Activated naive CD8-positive, alpha-beta T cell (primary cell): ENCODE results near the gene GPR176.

Source experiments
- H3K27ac Mint-ChIP-seq: one replicate; pipeline ENCODE4 v1.8.0; 2021; ENCODE audit warnings: mixed read lengths
- H3K27me3 Mint-ChIP-seq: one replicate; pipeline ENCODE4 v1.8.0; 2021; ENCODE audit warnings: mixed read lengths
- H3K36me3 Mint-ChIP-seq: one replicate; pipeline ENCODE4 v1.8.0; 2021; ENCODE audit warnings: mixed read lengths
- H3K4me1 Mint-ChIP-seq: one replicate; pipeline ENCODE4 v1.8.0; 2021; ENCODE audit warnings: low read depth, mixed read lengths
- H3K4me3 Mint-ChIP-seq: one replicate; pipeline ENCODE4 v1.8.0; 2021; ENCODE audit warnings: mild to moderate bottlenecking, mixed read lengths
- H3K9me3 Mint-ChIP-seq: one replicate; pipeline ENCODE4 v1.8.0; 2021; ENCODE audit warnings: low read depth, mixed read lengths

Gene GPR176

GRCh38 chr15:39888809-39889208, 31.3 kb downstream of the GPR176 start:
- Mint-ChIP-seq H3K9me3 (no peaks in the 10 kb centered on the region), H3K27ac (no peak overlapping the region), H3K27me3 (peaks cover 2% of the 10 kb centered on the region), H3K36me3 (no peaks in the 10 kb centered on the region), H3K4me3 (no peak overlapping the region), H3K4me1 (no peaks in the 10 kb centered on the region)

GRCh38 chr15:39888243-39888642, 31.8 kb downstream of the GPR176 start:
- Mint-ChIP-seq H3K27ac (no peak overlapping the region), H3K9me3 (no peaks in the 10 kb centered on the region), H3K4me3 (no peak overlapping the region), H3K36me3 (no peaks in the 10 kb centered on the region), H3K4me1 (no peaks in the 10 kb centered on the region), H3K27me3 (peaks cover 2% of the 10 kb centered on the region)

GRCh38 chr15:39887832-39888231, 32.2 kb downstream of the GPR176 start:
- H3K4me1 Mint-ChIP-seq, result no peaks in the 10 kb centered on the region
- H3K9me3 Mint-ChIP-seq, result no peaks in the 10 kb centered on the region

GRCh38 chr15:39887211-39887610, 32.9 kb downstream of the GPR176 start:
- Mint-ChIP-seq H3K27ac (no peak overlapping the region), H3K27me3 (peaks cover 7% of the 10 kb centered on the region), H3K36me3 (no peaks in the 10 kb centered on the region), H3K4me3 (no peak overlapping the region), H3K4me1 (no peaks in the 10 kb centered on the region), H3K9me3 (no peaks in the 10 kb centered on the region)

More at GRCh38 chr15:39887832-39888231, 32.2 kb downstream of the GPR176 start:
- no peak overlapping the region for H3K4me3 Mint-ChIP-seq
- no peak overlapping the region for H3K27ac Mint-ChIP-seq
- peaks cover 4% of the 10 kb centered on the region for H3K27me3 Mint-ChIP-seq
- H3K36me3 Mint-ChIP-seq, result no peaks in the 10 kb centered on the region

- no peaks in the 10 kb centered on the region for H3K36me3 Mint-ChIP-seq
- H3K27me3 Mint-ChIP-seq, result peaks cover 14% of the 10 kb centered on the region
- no peaks in the 10 kb centered on the region for H3K4me1 Mint-ChIP-seq
- no peaks in the 10 kb centered on the region for H3K9me3 Mint-ChIP-seq
- no peak overlapping the region for H3K27ac Mint-ChIP-seq
- H3K4me3 Mint-ChIP-seq, result no peak overlapping the region
These were observed 33.6 kb downstream of the GPR176 start for GRCh38 chr15:39886418-39886817.

GRCh38 chr15:39885099-39885777, 34.8 kb downstream of the GPR176 start:
- Mint-ChIP-seq H3K4me3 (no peak overlapping the region), H3K27me3 (peaks cover 14% of the 10 kb centered on the region), H3K4me1 (no peaks in the 10 kb centered on the region), H3K27ac (no peak overlapping the region), H3K36me3 (no peaks in the 10 kb centered on the region), H3K9me3 (no peaks in the 10 kb centered on the region)

GRCh38 chr15:39884351-39884750, 35.7 kb downstream of the GPR176 start:
- Mint-ChIP-seq H3K36me3 (no peaks in the 10 kb centered on the region), H3K9me3 (no peaks in the 10 kb centered on the region), H3K4me1 (no peaks in the 10 kb centered on the region), H3K27ac (no peak overlapping the region), H3K4me3 (no peak overlapping the region), H3K27me3 (peaks cover 14% of the 10 kb centered on the region)

- Mint-ChIP-seq H3K27me3 (peaks cover 14% of the 10 kb centered on the region), H3K4me3 (no peak overlapping the region), H3K36me3 (no peaks in the 10 kb centered on the region), H3K27ac (no peak overlapping the region), H3K4me1 (no peaks in the 10 kb centered on the region), H3K9me3 (no peaks in the 10 kb centered on the region)
These were observed 37.5 kb downstream of the GPR176 start for GRCh38 chr15:39882602-39883001.

GRCh38 chr15:39881790-39882189, 38.3 kb downstream of the GPR176 start:
- no peak overlapping the region for H3K4me3 Mint-ChIP-seq
- peaks cover 16% of the 10 kb centered on the region for H3K27me3 Mint-ChIP-seq
- H3K4me1 Mint-ChIP-seq, result no peaks in the 10 kb centered on the region
- no peak overlapping the region for H3K27ac Mint-ChIP-seq
- H3K9me3 Mint-ChIP-seq, result no peaks in the 10 kb centered on the region
- H3K36me3 Mint-ChIP-seq, result no peaks in the 10 kb centered on the region

GRCh38 chr15:39880718-39881387, 39.2 kb downstream of the GPR176 start:
- Mint-ChIP-seq H3K4me1 (no peaks in the 10 kb centered on the region), H3K27me3 (peaks cover 16% of the 10 kb centered on the region), H3K27ac (no peak overlapping the region), H3K4me3 (no peak overlapping the region), H3K36me3 (no peaks in the 10 kb centered on the region), H3K9me3 (no peaks in the 10 kb centered on the region)

- H3K27ac Mint-ChIP-seq, result no peak overlapping the region
- H3K4me1 Mint-ChIP-seq, result no peaks in the 10 kb centered on the region
- no peaks in the 10 kb centered on the region for H3K36me3 Mint-ChIP-seq
- peaks cover 15% of the 10 kb centered on the region for H3K27me3 Mint-ChIP-seq
- no peaks in the 10 kb centered on the region for H3K9me3 Mint-ChIP-seq
- no peak overlapping the region for H3K4me3 Mint-ChIP-seq
These were observed 41.7 kb downstream of the GPR176 start for GRCh38 chr15:39878406-39878785.

GRCh38 chr15:39874890-39875549, 45.0 kb downstream of the GPR176 start:
- no peaks in the 10 kb centered on the region for H3K36me3 Mint-ChIP-seq
- no peaks in the 10 kb centered on the region for H3K9me3 Mint-ChIP-seq
- no peak overlapping the region for H3K4me3 Mint-ChIP-seq
- H3K4me1 Mint-ChIP-seq, result no peaks in the 10 kb centered on the region
- H3K27ac Mint-ChIP-seq, result no peak overlapping the region
- H3K27me3 Mint-ChIP-seq, result peaks cover 3% of the 10 kb centered on the region

- Mint-ChIP-seq H3K4me1 (no peaks in the 10 kb centered on the region), H3K36me3 (no peaks in the 10 kb centered on the region), H3K9me3 (no peaks in the 10 kb centered on the region), H3K27me3 (peaks cover 3% of the 10 kb centered on the region), H3K4me3 (no peak overlapping the region), H3K27ac (no peak overlapping the region)
These were observed 46.1 kb downstream of the GPR176 start for GRCh38 chr15:39873978-39874377.

- Mint-ChIP-seq H3K4me1 (no peaks in the 10 kb centered on the region), H3K27ac (no peak overlapping the region), H3K27me3 (peaks cover 4% of the 10 kb centered on the region), H3K9me3 (no peaks in the 10 kb centered on the region), H3K4me3 (no peak overlapping the region), H3K36me3 (no peaks in the 10 kb centered on the region)
These were observed 49.5 kb downstream of the GPR176 start for GRCh38 chr15:39870537-39870936.

GRCh38 chr15:39869858-39870515, 50.1 kb downstream of the GPR176 start:
- H3K27me3 Mint-ChIP-seq, result peaks cover 4% of the 10 kb centered on the region
- H3K4me3 Mint-ChIP-seq, result no peak overlapping the region
- H3K4me1 Mint-ChIP-seq, result no peaks in the 10 kb centered on the region
- H3K27ac Mint-ChIP-seq, result no peak overlapping the region
- no peaks in the 10 kb centered on the region for H3K36me3 Mint-ChIP-seq
- H3K9me3 Mint-ChIP-seq, result no peaks in the 10 kb centered on the region
